NCI-H82 (cell line): ENCODE measurements around the gene CORO1C.
"Not testable (repeated sequence)": the region's sequence is repeated elsewhere in the genome, so short reads cannot be mapped to it uniquely, and the experiment has no call there.

Source experiments
- DNase-seq: peaks from one replicate; lab custom pipeline; 2025; lab: John Stamatoyannopoulos, UW

Gene CORO1C

GRCh38 chr12:108731105-108731865 is at the start of gene CORO1C:
Gene CORO1C (minus strand): TSS chr12:108731518. CDS start chr12:108701318, 30,200 bp downstream.
- peak; percentile 99 for DNase-seq

DNA sequence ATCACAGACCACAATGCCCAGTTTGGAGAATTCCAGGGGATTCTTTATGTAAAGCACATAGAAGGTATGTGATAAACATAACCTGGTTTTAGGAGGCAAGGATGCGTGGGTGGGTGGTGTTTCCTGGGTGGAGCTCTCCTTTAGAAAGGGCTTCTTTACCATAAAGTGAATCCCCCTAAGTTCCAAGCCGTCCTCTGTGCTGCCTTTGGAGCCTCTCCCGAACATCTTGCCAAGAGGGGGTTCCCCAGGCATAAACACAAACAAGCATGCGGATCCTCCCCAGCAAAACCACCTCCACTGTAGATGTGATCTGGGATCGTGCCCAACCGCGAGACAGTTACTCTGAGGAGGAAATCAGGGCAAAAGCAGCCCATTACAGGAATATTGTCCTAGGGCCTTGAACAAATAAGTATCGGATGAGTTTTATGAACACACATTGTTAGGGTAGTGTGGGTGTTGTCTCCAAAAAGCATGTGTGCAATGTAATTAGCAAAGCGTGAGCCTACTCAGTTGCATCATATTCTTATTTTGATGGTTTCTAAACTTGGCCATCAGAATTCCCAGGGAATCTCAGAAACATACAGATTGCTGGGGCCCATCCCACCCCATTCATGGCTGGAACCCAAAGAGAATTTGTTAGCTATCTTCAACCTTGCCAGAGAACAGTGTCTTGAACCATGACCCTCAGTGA is 48.8 kb upstream of the CORO1C start:
- DNase-seq, result no peak

GRCh38 chr12:108778053-108778452 is 46.7 kb upstream of the CORO1C start:
- no peak for DNase-seq

DNA sequence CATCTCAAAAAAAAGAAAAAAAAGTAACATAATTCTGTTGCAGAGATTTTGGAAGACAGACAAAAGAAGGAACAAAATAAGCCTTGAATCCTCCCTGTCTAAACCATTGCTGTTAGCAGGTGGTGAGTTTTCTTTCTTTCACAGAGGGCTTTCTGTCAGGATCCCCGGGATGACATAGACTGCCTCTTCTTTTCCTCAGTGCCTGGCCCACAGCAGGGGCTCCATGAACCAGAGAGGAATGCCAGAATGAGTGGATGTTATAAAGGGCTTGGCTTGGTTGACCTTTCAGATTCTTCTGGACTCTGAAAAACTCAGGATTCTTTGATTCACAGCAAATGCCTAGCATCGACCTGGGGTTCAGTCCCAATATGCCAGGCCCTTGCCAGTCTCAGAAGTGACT is 45.8 kb upstream of the CORO1C start:
- no peak for DNase-seq

- DNase-seq, result peak; percentile 73
These were observed 42.8 kb upstream of the CORO1C start for GRCh38 chr12:108773798-108774788.

DNA sequence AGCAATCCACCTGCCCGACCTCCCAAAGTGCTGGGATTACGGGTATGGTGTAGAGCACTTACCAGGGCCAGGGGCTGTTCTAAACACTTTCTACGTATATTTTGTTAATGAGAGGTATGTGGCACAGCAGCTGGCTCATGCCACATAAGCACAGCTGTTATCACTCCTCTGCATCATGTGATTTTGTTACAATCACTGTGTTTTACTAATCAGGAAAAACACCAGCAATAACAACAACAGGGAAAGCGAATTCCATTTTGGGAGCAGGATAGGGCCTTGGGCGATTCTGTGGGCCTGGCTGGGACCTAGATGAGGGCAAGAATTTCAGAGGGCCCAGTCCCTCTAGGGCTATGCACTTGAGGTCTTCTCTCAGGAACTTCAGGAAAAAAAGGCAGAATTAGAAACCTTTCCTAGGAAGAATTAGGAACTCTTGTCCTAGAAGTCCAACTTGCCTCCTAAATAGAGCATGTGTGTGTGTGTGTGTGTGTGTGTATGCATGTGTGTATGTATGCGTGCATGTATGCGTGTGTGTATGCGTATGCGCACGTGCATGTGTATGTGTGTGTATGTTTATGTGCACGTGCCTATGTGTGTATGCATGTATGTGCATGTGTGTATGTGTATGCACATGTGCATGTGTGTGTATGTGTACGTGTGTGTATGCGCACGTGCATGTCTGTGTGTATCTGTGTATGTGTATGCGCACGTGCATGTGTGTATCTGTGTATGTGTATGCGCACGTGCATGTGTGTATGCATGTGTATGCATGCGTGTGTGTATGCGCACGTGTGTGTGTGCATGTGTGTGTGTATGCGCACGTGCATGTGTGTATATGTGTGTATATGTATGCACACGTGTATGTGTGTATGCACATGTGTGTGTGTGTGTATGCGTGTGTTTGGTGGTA is 41.8 kb upstream of the CORO1C start:
- DNase-seq, result no peak

DNA sequence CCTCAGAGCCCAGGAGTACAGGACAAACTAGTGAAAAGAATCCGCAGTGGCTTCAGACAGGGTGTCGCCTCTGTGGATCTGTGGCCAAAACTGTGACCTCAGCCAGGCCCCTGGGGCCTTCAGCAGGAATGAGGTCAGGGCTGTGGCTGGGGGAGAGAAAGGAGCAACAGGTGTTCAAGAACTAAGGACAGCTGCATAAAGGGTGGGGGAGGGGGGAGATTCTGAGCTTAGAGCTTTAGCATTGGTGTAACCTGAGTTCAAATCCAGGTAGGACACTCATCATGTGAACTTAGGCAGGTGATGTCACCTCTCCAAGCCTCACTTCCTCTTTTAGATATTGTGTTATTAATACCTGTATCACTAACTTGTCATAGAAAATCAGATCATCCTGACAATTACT is 40.9 kb upstream of the CORO1C start:
- DNase-seq, result peak; percentile 55

GRCh38 chr12:108771835-108772234 is 40.5 kb upstream of the CORO1C start:
- not testable (repeated sequence) for DNase-seq

GRCh38 chr12:108770963-108771362 is 39.6 kb upstream of the CORO1C start:
- DNase-seq, result no peak

DNA sequence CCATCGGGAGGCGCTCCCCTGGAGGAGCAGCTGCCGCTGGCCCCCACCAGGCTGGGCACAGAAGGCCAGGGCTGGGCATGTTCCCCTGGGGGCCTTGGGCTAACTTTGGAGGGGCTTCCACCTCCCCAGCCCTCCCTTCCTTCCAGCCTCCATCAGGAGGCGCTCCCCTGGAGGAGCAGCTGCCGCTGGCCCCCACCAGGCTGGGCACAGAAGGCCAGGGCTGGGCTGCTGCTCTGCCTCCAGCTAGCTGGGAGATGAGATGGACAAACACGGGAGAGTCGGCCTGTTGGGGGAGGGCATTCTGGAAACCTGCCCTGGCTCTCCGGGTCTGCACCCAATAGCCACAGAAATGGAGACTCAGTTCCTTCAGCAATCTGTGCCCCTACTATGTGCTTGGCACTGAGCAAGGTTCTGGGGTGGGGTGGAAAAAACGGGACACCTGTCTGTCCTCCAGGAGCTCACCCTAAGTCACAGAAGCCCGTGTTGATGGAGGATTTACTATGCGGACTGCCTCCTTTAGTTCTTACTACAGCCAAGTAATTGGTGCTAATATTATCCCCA is 39.0 kb upstream of the CORO1C start:
- DNase-seq, result no peak

DNA sequence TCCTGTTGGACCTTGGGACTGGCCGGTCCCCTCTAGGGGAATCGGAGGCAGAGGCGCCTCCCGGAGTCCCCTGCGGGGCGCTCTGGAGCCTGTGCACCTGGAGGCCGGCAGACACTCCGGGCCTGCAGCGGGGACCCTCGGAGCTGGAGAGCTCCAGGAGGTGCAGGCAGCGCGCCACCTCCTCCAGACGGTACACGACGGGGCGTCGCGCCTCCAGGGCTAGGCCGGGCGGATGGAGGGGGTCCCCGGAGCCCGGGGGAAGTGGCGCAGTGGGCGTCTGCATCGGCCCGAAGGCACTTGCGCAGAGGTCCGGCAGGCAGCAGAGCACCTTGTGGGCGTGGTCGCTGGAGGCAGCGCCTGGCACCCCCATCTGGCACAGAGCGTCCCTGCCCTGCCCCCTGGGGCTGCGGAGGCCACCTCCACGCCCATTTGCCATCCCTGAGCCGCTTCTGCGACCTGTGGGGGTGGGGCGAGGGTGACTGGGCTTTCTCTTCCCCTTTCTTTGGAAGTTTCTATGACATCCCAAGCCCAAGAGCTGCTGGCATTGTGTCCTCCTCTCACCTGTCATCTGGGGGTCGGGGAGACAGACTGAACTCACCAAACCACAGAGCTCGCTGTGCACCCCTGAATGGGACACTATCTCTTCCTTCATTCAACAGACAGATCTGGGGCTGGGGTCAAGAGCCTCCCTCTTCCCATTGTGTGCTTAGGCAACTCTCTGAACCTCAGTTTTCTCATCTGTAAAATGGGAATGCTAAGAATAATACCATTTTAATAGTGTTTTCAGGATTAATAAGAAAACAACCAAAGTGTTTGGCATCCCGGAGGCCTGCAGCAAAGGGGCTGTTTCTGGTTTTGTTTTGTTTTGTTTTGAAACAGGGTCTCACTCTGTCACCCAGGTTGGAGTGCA is 37.5 kb upstream of the CORO1C start:
- peak; percentile 36 for DNase-seq

DNA sequence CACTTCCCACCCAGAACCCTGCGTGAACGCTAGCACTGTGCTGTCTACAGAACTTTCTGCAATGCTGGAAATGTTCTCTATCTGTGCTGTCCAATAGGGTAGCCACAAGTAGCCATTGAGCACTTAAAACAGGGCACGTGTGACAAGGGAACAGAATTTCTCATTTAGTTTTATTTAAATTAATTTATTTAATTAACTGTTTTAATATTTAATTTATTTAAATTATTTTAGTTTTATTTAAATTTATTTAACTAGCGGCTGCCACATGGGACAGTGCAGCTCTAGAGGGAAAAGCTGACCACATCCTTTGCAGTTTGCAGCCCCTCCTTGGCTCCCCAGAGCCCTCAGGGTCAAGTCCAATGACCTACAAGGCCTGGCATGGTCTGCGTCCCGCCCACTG is 35.0 kb upstream of the CORO1C start:
- DNase-seq, result no peak

DNA sequence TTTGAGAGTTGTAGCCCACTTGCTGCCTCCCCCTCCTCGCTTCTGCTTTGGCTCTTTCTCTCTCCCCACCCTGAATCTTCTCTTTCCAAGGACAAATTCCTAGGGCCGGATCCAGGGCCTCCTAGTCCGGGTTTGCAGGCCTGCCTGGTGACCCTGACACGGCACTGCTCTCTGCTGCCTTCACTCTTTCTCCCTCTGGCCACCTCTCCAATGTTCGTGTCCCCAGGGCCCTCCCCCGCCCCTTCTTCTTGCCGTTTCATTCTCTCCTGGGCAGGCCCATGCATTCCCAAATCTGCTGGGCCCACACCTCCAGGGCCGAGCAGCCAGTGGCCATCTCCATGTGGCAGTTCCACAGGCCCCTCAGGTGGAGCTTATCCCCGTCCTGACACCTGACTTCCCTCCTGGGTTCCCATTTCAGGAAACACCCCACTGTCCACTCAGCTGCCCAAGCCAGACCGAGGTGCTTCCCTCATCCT is 34.0 kb upstream of the CORO1C start:
- no peak for DNase-seq

GRCh38 chr12:108764540-108765288 is 33.4 kb upstream of the CORO1C start:
- DNase-seq, result no peak

DNA sequence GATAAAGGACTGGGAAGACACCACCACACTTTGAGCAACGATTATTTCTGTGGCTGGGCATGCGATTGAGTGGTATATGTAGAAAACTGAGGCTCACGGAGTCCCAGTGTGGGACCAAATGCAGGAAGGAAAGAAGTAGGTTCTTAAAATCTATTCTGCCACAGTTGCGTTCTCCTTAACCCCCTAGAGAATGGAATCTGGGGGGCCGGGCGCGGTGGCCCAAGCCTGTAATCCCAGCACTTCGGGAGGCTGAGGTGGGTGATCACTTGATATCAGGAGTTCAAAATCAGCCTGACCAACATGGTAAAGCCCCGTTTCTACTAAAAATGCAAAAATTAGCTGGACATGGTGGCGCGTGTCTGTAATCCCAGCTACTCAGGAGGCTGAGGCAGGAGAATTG is 29.9 kb upstream of the CORO1C start:
- no peak for DNase-seq

GRCh38 chr12:108759924-108760323 is 28.6 kb upstream of the CORO1C start:
- no peak for DNase-seq

GRCh38 chr12:108757856-108758255 is 26.5 kb upstream of the CORO1C start:
- DNase-seq, result no peak

- no peak for DNase-seq
These were observed 25.1 kb upstream of the CORO1C start for GRCh38 chr12:108756421-108756820.

DNA sequence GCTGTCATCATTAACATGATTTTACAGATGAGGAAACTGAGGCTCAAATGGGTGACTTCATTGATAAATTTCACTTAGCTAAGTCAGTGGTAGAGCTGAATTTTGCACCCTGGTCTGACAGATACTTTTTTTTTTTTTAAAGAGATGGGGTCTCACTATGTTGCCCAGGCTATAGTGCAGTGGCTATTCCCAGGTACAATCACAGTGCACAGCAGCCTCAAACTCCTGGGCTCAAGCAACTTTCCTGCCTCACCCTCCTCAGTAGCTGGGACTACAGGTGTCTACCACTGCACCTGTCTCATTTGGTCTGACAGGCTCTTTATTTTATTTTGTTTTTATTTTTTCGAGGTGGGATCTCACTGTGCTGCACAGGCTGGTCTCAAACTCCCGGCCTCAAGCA is 24.2 kb upstream of the CORO1C start:
- DNase-seq, result no peak
